Activated CD8-positive, alpha-beta memory T cell treated with anti-CD3 and anti-CD28 coated beads, Interleukin-2, amount 50 U/mL, for 48 hours (primary cell): ENCODE results near the gene SEMA5A.
"Not testable (repeated sequence)": the region's sequence is repeated elsewhere in the genome, so short reads cannot be mapped to it uniquely, and the experiment has no call there.

Source experiments
- DNase-seq: peaks from one replicate; pipeline ENCODE4 v3.0.0-alpha.2; 2020

The SEMA5A gene

GRCh38 chr5:9431496-9432258, 114.2 kb downstream of the SEMA5A start:
- DNase-seq, result no peak

- no peak for DNase-seq
These were observed 114.8 kb downstream of the SEMA5A start for GRCh38 chr5:9431151-9431495.

GRCh38 chr5:9430306-9430705, 115.6 kb downstream of the SEMA5A start:
- no peak for DNase-seq

GRCh38 chr5:9429691-9430215, 116.1 kb downstream of the SEMA5A start:
- no peak for DNase-seq

GRCh38 chr5:9428272-9428671, 117.6 kb downstream of the SEMA5A start:
- no peak for DNase-seq

- DNase-seq, result no peak
These were observed 120.2 kb downstream of the SEMA5A start for GRCh38 chr5:9425710-9426109.

GRCh38 chr5:9423571-9423970, 122.3 kb downstream of the SEMA5A start:
- DNase-seq, result no peak

GRCh38 chr5:9421884-9422283, 124.0 kb downstream of the SEMA5A start:
- DNase-seq, result no peak

GRCh38 chr5:9419794-9420193, 126.1 kb downstream of the SEMA5A start:
- no peak for DNase-seq

GRCh38 chr5:9415566-9415965, 130.3 kb downstream of the SEMA5A start:
- DNase-seq, result no peak

GRCh38 chr5:9415091-9415490, 130.8 kb downstream of the SEMA5A start:
- no peak for DNase-seq

GRCh38 chr5:9411142-9411541, 134.7 kb downstream of the SEMA5A start:
- DNase-seq, result no peak

- no peak for DNase-seq
These were observed 136.4 kb downstream of the SEMA5A start for GRCh38 chr5:9409413-9409960.

- no peak for DNase-seq
These were observed 136.9 kb downstream of the SEMA5A start for GRCh38 chr5:9408964-9409363.

- no peak for DNase-seq
These were observed 140.6 kb downstream of the SEMA5A start for GRCh38 chr5:9405196-9405754.

- DNase-seq, result no peak
These were observed 143.9 kb downstream of the SEMA5A start for GRCh38 chr5:9401786-9402472.

- not testable (repeated sequence) for DNase-seq
These were observed 146.1 kb downstream of the SEMA5A start for GRCh38 chr5:9399783-9400182.

GRCh38 chr5:9399094-9399493, 146.8 kb downstream of the SEMA5A start:
- no peak for DNase-seq

GRCh38 chr5:9398227-9398626, 147.6 kb downstream of the SEMA5A start:
- DNase-seq, result no peak

- DNase-seq, result no peak
These were observed 149.5 kb downstream of the SEMA5A start for GRCh38 chr5:9396285-9396770.

GRCh38 chr5:9395706-9396105, 150.2 kb downstream of the SEMA5A start:
- DNase-seq, result no peak

GRCh38 chr5:9394221-9394620, 151.7 kb downstream of the SEMA5A start:
- no peak for DNase-seq

GRCh38 chr5:9392625-9393024, 153.2 kb downstream of the SEMA5A start:
- DNase-seq, result no peak

- DNase-seq, result no peak
These were observed 154.8 kb downstream of the SEMA5A start for GRCh38 chr5:9391080-9391479.
